Putamen (tissue), 1 donor: ENCODE measurements around the gene FOXN3.

Source experiments
- DNase-seq: peaks from one replicate; pipeline ENCODE4 v3.0.0-alpha.2; 2016; ENCODE audit warnings: low spot score

The FOXN3 gene

GRCh38 chr14:89408907-89409700 is 7.9 kb downstream of the FOXN3 start:
- DNase-seq: no peak

GRCh38 chr14:89407856-89408255 is 9.2 kb downstream of the FOXN3 start:
- DNase-seq: no peak

- no peak for DNase-seq
Measured at GRCh38 chr14:89406941-89407340, 10.1 kb downstream of the FOXN3 start.

GRCh38 chr14:89406361-89406760 is 10.7 kb downstream of the FOXN3 start:
- DNase-seq: no peak

GRCh38 chr14:89405712-89406111 is 11.3 kb downstream of the FOXN3 start:
- no peak for DNase-seq

- DNase-seq: no peak
Measured at GRCh38 chr14:89402363-89402762, 14.7 kb downstream of the FOXN3 start.

GRCh38 chr14:89401761-89402160 is 15.3 kb downstream of the FOXN3 start:
- no peak for DNase-seq

- no peak for DNase-seq
Measured at GRCh38 chr14:89401241-89401640, 15.8 kb downstream of the FOXN3 start.

- DNase-seq: no peak
Measured at GRCh38 chr14:89400529-89400928, 16.5 kb downstream of the FOXN3 start.

GRCh38 chr14:89399594-89400068 is 17.4 kb downstream of the FOXN3 start:
- peak; percentile 35 for DNase-seq

- DNase-seq: no peak
Measured at GRCh38 chr14:89399157-89399556, 17.9 kb downstream of the FOXN3 start.

- no peak for DNase-seq
Measured at GRCh38 chr14:89397569-89398230, 19.3 kb downstream of the FOXN3 start.

- DNase-seq: no peak
Measured at GRCh38 chr14:89394972-89395371, 22.1 kb downstream of the FOXN3 start.

GRCh38 chr14:89393222-89393745 is 23.7 kb downstream of the FOXN3 start:
- DNase-seq: no peak

- DNase-seq: no peak
Measured at GRCh38 chr14:89392181-89392580, 24.9 kb downstream of the FOXN3 start.

GRCh38 chr14:89391556-89391955 is 25.5 kb downstream of the FOXN3 start:
- no peak for DNase-seq

GRCh38 chr14:89391123-89391522 is 25.9 kb downstream of the FOXN3 start:
- DNase-seq: no peak

GRCh38 chr14:89388853-89389252 is 28.2 kb downstream of the FOXN3 start:
- DNase-seq: no peak

- no peak for DNase-seq
Measured at GRCh38 chr14:89387922-89388685, 28.9 kb downstream of the FOXN3 start.

- no peak for DNase-seq
Measured at GRCh38 chr14:89386212-89386886, 30.7 kb downstream of the FOXN3 start.

- DNase-seq: no peak
Measured at GRCh38 chr14:89384636-89385035, 32.4 kb downstream of the FOXN3 start.

- DNase-seq: no peak
Measured at GRCh38 chr14:89384023-89384422, 33.0 kb downstream of the FOXN3 start.
